Lung (tissue), 12 donors: ENCODE results near the gene PKM. TPM values are rescaled to one million over a fixed set of nuclear protein-coding genes. Genes with fewer than 3 reads are reported as not detected.

Experiments
- ATAC-seq: fragments of 200-7000 bp; cut with Tn5 transposase; one replicate; pipeline ENCODE4 v1.9.1; 2020; ENCODE audit warnings: moderate number of reproducible peaks; ENCODE audit not compliant: insufficient read depth, low FRiP score
- DNase-seq, 3 donors: peaks; one replicate each; pipeline ENCODE4 v3.0.0-alpha.2; 2013 to 2017
- H3K27ac ChIP-seq, 2 donors: one replicate each; pipeline ENCODE4 v1.5.1; 2013; ENCODE audit warnings: mild to moderate bottlenecking in 2 of 2, moderate library complexity in 2 of 2, control low read depth in 1 of 2, inconsistent platforms in 1 of 2, low read depth in 1 of 2, low read length in 1 of 2
- H3K27me3 ChIP-seq, 3 donors: one replicate each; pipeline ENCODE4 v1.5.1; 2013; ENCODE audit warnings: low read length in 2 of 3; ENCODE audit not compliant: control insufficient read depth in 3 of 3, insufficient read depth in 3 of 3
- H3K36me3 ChIP-seq, 4 donors: one replicate each; pipeline ENCODE4 v1.5.1; 2013; ENCODE audit warnings: low read length in 4 of 4, mild to moderate bottlenecking in 1 of 4, moderate library complexity in 1 of 4; ENCODE audit not compliant: control insufficient read depth in 4 of 4, insufficient read depth in 4 of 4
- H3K4me1 ChIP-seq, 5 donors: one replicate each; pipeline ENCODE4 v1.5.1; 2013; ENCODE audit warnings: low read length in 5 of 5, mild to moderate bottlenecking in 2 of 5, moderate library complexity in 1 of 5; ENCODE audit not compliant: control insufficient read depth in 5 of 5, insufficient read depth in 5 of 5
- H3K4me3 ChIP-seq: one replicate; pipeline ENCODE4 v1.5.1; 2013; ENCODE audit warnings: mild to moderate bottlenecking, control low read depth, moderate library complexity
- H3K9ac ChIP-seq, 2 donors: one replicate each; pipeline ENCODE4 v1.5.1; 2013; ENCODE audit warnings: low read length in 2 of 2, control low read depth in 1 of 2; ENCODE audit not compliant: insufficient read depth in 1 of 2
- H3K9me3 ChIP-seq, 4 donors: one replicate each; pipeline ENCODE4 v1.5.1; 2013; ENCODE audit warnings: low read length in 3 of 4, mild to moderate bottlenecking in 1 of 4, moderate library complexity in 1 of 4; ENCODE audit not compliant: control insufficient read depth in 4 of 4, insufficient read depth in 3 of 4
- WGBS, 2 donors: extraction: QIAGEN DNeasy Blood & Tissue Kit; methylation state at CpG; one replicate each; pipeline ENCODE4 v1.1.7; 2013; 5-methylcytosine and 5-hydroxymethylcytosine counted together
- polyA plus RNA-seq, 2 donors: library from polyadenylated mRNA; stranded (reverse); fragments of 200-250 nt; gene quantifications; one replicate each; pipeline ENCODE4 v1.2.1, GENCODE V29; 2013
- total RNA-seq, 2 donors: library from RNA; depleted of rRNA in 1 of 2; stranded (reverse); fragments of >200 nt in 1 of 2; gene quantifications; one replicate each; pipeline ENCODE4 v1.2.1, GENCODE V29; 2014 to 2021
- TF ChIP-seq, protein P1 (sequence below): IDR thresholded peaks from 2 replicates; pipeline ENCODE4 v1.5.1; 2012; ENCODE audit warnings: mild to moderate bottlenecking; ENCODE audit errors: control extremely low read depth, extremely low read depth
- donor health status: control.
- donor health status: control.
- donor health status: Bipolar disorder and iron deficiency.
- donor health status: healthy.
- donor health status: DM: yes; HTN: yes; CAD: no.

The PKM gene
- total and polyA plus RNA-seq, 4 donors = 235 to 867 (median 504) TPM

- no peak for DNase-seq
- H3K4me3 ChIP-seq = no peak overlapping the region
- H3K27me3 ChIP-seq = no peaks in the 10 kb centered on the region
- no peaks in the 10 kb centered on the region for H3K9me3 ChIP-seq
- H3K27ac ChIP-seq = no peak overlapping the region
- H3K36me3 ChIP-seq = peaks cover 11 to 46% (median 27%) of the 10 kb centered on the region in 4 donors
- no peaks in the 10 kb centered on the region for H3K4me1 ChIP-seq
- ATAC-seq = no peak
- WGBS, 2 donors = 65 to 66% methylated on average over 2 of the region's 2 CpGs
- TF ChIP-seq, protein P1, sequence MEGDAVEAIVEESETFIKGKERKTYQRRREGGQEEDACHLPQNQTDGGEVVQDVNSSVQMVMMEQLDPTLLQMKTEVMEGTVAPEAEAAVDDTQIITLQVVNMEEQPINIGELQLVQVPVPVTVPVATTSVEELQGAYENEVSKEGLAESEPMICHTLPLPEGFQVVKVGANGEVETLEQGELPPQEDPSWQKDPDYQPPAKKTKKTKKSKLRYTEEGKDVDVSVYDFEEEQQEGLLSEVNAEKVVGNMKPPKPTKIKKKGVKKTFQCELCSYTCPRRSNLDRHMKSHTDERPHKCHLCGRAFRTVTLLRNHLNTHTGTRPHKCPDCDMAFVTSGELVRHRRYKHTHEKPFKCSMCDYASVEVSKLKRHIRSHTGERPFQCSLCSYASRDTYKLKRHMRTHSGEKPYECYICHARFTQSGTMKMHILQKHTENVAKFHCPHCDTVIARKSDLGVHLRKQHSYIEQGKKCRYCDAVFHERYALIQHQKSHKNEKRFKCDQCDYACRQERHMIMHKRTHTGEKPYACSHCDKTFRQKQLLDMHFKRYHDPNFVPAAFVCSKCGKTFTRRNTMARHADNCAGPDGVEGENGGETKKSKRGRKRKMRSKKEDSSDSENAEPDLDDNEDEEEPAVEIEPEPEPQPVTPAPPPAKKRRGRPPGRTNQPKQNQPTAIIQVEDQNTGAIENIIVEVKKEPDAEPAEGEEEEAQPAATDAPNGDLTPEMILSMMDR = no peak
- no peak overlapping the region for H3K9ac ChIP-seq
Observed at GRCh38 chr15:72242775-72243370, 11.9 kb upstream of the PKM start.

GRCh38 chr15:72239652-72240051 is 8.7 kb upstream of the PKM start:
- Histone ChIP-seq H3K9ac (no peak overlapping the region), H3K9me3 (no peaks in the 10 kb centered on the region), H3K27me3 (no peaks in the 10 kb centered on the region), H3K4me3 (no peak overlapping the region), H3K27ac (no peak overlapping the region), H3K4me1 (no peaks in the 10 kb centered on the region), H3K36me3 (peaks cover 11 to 37% (median 27%) of the 10 kb centered on the region in 4 donors)
- TF ChIP-seq, protein P1 = no peak
- ATAC-seq (no peak), DNase-seq (no peak)

- 97% methylated on average over 3 of the region's 3 CpGs for WGBS, 2 donors
- H3K27me3 ChIP-seq = no peaks in the 10 kb centered on the region
- TF ChIP-seq, protein P1 = no peak
- H3K27ac ChIP-seq = peak overlapping the region in 1 of 2 donors; percentile 8
- H3K9me3 ChIP-seq = no peaks in the 10 kb centered on the region
- DNase-seq (no peak), ATAC-seq (no peak)
- H3K36me3 ChIP-seq = peaks cover 11 to 28% (median 19%) of the 10 kb centered on the region in 4 donors
- H3K9ac ChIP-seq = no peak overlapping the region
- H3K4me1 ChIP-seq = no peaks in the 10 kb centered on the region
- no peak overlapping the region for H3K4me3 ChIP-seq
Observed at GRCh38 chr15:72238586-72238985, 7.6 kb upstream of the PKM start.

DNA sequence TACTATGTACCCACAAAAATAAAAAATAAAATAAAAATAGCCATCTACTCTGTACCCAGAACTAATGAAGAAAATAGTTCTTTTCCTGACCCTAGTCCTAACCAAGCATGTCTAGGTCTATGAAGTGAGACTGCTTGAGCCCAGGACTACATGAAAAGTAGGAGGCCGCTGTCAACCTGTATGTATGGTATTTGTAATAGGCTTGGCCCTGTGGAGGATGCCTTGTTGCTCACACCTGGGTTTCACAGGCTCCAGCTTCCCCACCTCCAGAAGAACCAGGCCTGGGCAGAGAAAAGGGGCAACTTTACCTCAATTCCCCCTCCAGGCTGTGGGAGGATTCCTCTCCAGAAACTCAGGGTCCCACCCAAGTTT is 6.8 kb upstream of the PKM start:
- WGBS, 2 donors = 95 to 100% methylated on average over 1 of the region's 1 CpG
- TF ChIP-seq, protein P1 = no peak
- H3K9me3 ChIP-seq = no peaks in the 10 kb centered on the region
- H3K4me1 ChIP-seq = peaks cover 0 to 3% (median 0%) of the 10 kb centered on the region in 5 donors
- peak overlapping the region; percentile 10 to 50 for H3K27ac ChIP-seq
- H3K9ac ChIP-seq = no peak overlapping the region
- ATAC-seq = no peak
- no peaks in the 10 kb centered on the region for H3K27me3 ChIP-seq
- DNase-seq = no peak
- H3K4me3 ChIP-seq = no peak overlapping the region
- peaks cover 10 to 24% (median 16%) of the 10 kb centered on the region in 4 donors for H3K36me3 ChIP-seq
